Measurements from ENCODE around the gene ENOX1.

- TF ChIP-seq, protein P1, sequence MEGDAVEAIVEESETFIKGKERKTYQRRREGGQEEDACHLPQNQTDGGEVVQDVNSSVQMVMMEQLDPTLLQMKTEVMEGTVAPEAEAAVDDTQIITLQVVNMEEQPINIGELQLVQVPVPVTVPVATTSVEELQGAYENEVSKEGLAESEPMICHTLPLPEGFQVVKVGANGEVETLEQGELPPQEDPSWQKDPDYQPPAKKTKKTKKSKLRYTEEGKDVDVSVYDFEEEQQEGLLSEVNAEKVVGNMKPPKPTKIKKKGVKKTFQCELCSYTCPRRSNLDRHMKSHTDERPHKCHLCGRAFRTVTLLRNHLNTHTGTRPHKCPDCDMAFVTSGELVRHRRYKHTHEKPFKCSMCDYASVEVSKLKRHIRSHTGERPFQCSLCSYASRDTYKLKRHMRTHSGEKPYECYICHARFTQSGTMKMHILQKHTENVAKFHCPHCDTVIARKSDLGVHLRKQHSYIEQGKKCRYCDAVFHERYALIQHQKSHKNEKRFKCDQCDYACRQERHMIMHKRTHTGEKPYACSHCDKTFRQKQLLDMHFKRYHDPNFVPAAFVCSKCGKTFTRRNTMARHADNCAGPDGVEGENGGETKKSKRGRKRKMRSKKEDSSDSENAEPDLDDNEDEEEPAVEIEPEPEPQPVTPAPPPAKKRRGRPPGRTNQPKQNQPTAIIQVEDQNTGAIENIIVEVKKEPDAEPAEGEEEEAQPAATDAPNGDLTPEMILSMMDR (IDR thresholded peaks at IDR 0.05), result no peak
- no peak for TF ChIP-seq POLR2A (IDR thresholded peaks at IDR 0.05)
These were observed 521.7 kb downstream of the ENOX1 start for GRCh38 chr13:43265028-43265427.
